SK-N-SH (cell line): ENCODE data around the gene FEZF2.

Experiments
- CHD2 ChIP-seq: fragments of 150-350 bp; IDR thresholded peaks from 2 replicates; pipeline ENCODE4 v1.6.1; 2018; ENCODE audit warnings: low read length; ENCODE audit not compliant: partially characterized antibody
- CTCF ChIP-seq: fragments of 200-600 bp; sonication (generic); IDR thresholded peaks from 2 replicates; pipeline ENCODE4 v1.6.1; 2017; ENCODE audit warnings: antibody characterized with exemption, mild to moderate bottlenecking, moderate library complexity
- ELF1 ChIP-seq: IDR thresholded peaks from 2 replicates; pipeline ENCODE4 v1.4.0; 2012
- EP300 ChIP-seq, 2 experiments: IDR thresholded peaks; 2 replicates each; pipeline versions ENCODE4 v1.4.0 to v1.6.1; 2012; ENCODE audit warnings: borderline replicate concordance in 1 of 2, low read depth in 1 of 2, low read length in 1 of 2
- JUND ChIP-seq: IDR thresholded peaks from 2 replicates; pipeline ENCODE4 v1.4.0; 2012
- POLR2AphosphoS5 ChIP-seq: IDR thresholded peaks from 2 replicates; pipeline ENCODE4 v1.6.1; 2012; ENCODE audit warnings: low read depth, low read length
- RAD21 ChIP-seq: IDR thresholded peaks from 2 replicates; pipeline ENCODE4 v1.6.1; 2012; ENCODE audit warnings: mild to moderate bottlenecking, low read length
- REST ChIP-seq: IDR thresholded peaks from 2 replicates; pipeline ENCODE4 v1.6.1; 2012; ENCODE audit warnings: mild to moderate bottlenecking, low read depth, low read length, moderate library complexity
- RFX5 ChIP-seq: IDR thresholded peaks from 2 replicates; pipeline ENCODE4 v1.6.1; 2012; ENCODE audit warnings: mild to moderate bottlenecking, improper control_type of control experiment, low read length
- SMC3 ChIP-seq: IDR thresholded peaks from 2 replicates; pipeline ENCODE4 v1.6.1; 2012; ENCODE audit warnings: low read depth, low read length, improper control_type of control experiment
- TEAD4 ChIP-seq: IDR thresholded peaks from 2 replicates; pipeline ENCODE4 v1.4.0; 2012; ENCODE audit warnings: mild to moderate bottlenecking, borderline replicate concordance; ENCODE audit not compliant: insufficient read depth
- TF ChIP-seq, protein P1 (sequence below): IDR thresholded peaks from 2 replicates; pipeline ENCODE4 v1.4.0; 2012; ENCODE audit warnings: low read depth
- TF ChIP-seq, protein P2 (sequence below): IDR thresholded peaks from 2 replicates; pipeline ENCODE4 v1.4.0; 2012; ENCODE audit warnings: low read depth, borderline replicate concordance
- TF ChIP-seq, protein P3 (sequence below): fragments of 150-350 bp; IDR thresholded peaks from 2 replicates; pipeline ENCODE4 v1.6.1; 2017; ENCODE audit warnings: antibody characterized with exemption, low read length, low read depth, borderline replicate concordance

GRCh38 chr3:62361824-62362223 is 11.5 kb downstream of the FEZF2 start:
- TF ChIP-seq TEAD4 (no peak), CTCF (no peak), POLR2AphosphoS5 (no peak), SMC3 (no peak), EP300 (IDR thresholded peaks at IDR 0.05; ENCODE audit: borderline replicate concordance in 1 of 2, low read depth in 1 of 2, low read length in 1 of 2) (no peak), RFX5 (no peak), JUND (no peak), CHD2 (no peak), ELF1 (no peak), RAD21 (no peak), REST (no peak)
- TF ChIP-seq, protein P1, sequence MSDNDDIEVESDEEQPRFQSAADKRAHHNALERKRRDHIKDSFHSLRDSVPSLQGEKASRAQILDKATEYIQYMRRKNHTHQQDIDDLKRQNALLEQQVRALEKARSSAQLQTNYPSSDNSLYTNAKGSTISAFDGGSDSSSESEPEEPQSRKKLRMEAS = no peak
- TF ChIP-seq, protein P2, sequence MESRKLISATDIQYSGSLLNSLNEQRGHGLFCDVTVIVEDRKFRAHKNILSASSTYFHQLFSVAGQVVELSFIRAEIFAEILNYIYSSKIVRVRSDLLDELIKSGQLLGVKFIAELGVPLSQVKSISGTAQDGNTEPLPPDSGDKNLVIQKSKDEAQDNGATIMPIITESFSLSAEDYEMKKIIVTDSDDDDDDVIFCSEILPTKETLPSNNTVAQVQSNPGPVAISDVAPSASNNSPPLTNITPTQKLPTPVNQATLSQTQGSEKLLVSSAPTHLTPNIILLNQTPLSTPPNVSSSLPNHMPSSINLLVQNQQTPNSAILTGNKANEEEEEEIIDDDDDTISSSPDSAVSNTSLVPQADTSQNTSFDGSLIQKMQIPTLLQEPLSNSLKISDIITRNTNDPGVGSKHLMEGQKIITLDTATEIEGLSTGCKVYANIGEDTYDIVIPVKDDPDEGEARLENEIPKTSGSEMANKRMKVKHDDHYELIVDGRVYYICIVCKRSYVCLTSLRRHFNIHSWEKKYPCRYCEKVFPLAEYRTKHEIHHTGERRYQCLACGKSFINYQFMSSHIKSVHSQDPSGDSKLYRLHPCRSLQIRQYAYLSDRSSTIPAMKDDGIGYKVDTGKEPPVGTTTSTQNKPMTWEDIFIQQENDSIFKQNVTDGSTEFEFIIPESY = no peak
- TF ChIP-seq, protein P3, sequence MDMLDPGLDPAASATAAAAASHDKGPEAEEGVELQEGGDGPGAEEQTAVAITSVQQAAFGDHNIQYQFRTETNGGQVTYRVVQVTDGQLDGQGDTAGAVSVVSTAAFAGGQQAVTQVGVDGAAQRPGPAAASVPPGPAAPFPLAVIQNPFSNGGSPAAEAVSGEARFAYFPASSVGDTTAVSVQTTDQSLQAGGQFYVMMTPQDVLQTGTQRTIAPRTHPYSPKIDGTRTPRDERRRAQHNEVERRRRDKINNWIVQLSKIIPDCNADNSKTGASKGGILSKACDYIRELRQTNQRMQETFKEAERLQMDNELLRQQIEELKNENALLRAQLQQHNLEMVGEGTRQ = no peak
